Vagina (tissue), 2 donors: ENCODE data around the gene IMMP1L. TPM values are rescaled to one million over a fixed set of nuclear protein-coding genes. Genes with fewer than 3 reads are reported as not detected.

Experiments
- DNase-seq, 2 donors: peaks; one replicate each; pipeline ENCODE4 v3.0.0-alpha.2; 2017; ENCODE audit errors: extremely low spot score in 2 of 2
- H3K27ac ChIP-seq: fragments of 200-600 bp; sonication (generic); one replicate; pipeline ENCODE4 v1.5.1; 2019
- H3K27me3 ChIP-seq: fragments of 200-600 bp; sonication (generic); one replicate; pipeline ENCODE4 v1.5.1; 2019
- H3K36me3 ChIP-seq, 2 donors: fragments of 200-600 bp; sonication (generic); one replicate each; pipeline ENCODE4 v1.5.1; 2017 to 2019
- H3K4me1 ChIP-seq: fragments of 200-600 bp; sonication (generic); one replicate; pipeline ENCODE4 v1.5.1; 2019
- H3K4me3 ChIP-seq, 2 donors: fragments of 200-600 bp; sonication (generic); 1 replicate in 1 of 2; 2 replicates in 1 of 2; pipeline ENCODE4 v1.5.1; 2016 to 2019
- H3K9me3 ChIP-seq: fragments of 200-600 bp; sonication (generic); one replicate; pipeline ENCODE4 v1.5.1; 2019
- CTCF ChIP-seq, 3 experiments: fragments of 450-650 bp in 2 of 3; fragments of 200-600 bp in 1 of 3; sonication (generic) in 1 of 3; IDR thresholded peaks; one replicate each; pipeline ENCODE4 v1.5.1; 2017 to 2019; ENCODE audit warnings: antibody characterized with exemption in 3 of 3, mild to moderate bottlenecking in 2 of 3, moderate library complexity in 2 of 3
- POLR2A ChIP-seq, 2 donors: fragments of 450-650 bp; IDR thresholded peaks; one replicate each; pipeline ENCODE4 v1.6.1; 2017; ENCODE audit warnings: antibody characterized with exemption in 2 of 2, mild to moderate bottlenecking in 2 of 2, moderate library complexity in 2 of 2
- POLR2AphosphoS5 ChIP-seq, 2 donors: sonication (generic); formaldehyde crosslinking; IDR thresholded peaks; one replicate each; pipeline ENCODE4 v1.9.0; 2017; ENCODE audit warnings: antibody characterized with exemption in 2 of 2, mild to moderate bottlenecking in 2 of 2, low read depth in 1 of 2; ENCODE audit not compliant: insufficient read depth in 1 of 2
- intact Hi-C: fragments of 100-400 bp; cut with DNase I; formaldehyde crosslinking; loops from one replicate; pipeline ENCODE4 v1.15.1; 2023
- total RNA-seq: library from RNA; depleted of rRNA; stranded (reverse); fragments of >200 nt; gene quantifications from one replicate; pipeline ENCODE4 v1.2.3, GENCODE V29; 2016

The IMMP1L gene
- total RNA-seq, 1 donor from 2014 or later: 11.3 TPM

- Histone ChIP-seq H3K9me3 (no peaks in the 10 kb centered on the region), H3K36me3 (no peaks in the 10 kb centered on the region), H3K27me3 (no peaks in the 10 kb centered on the region), H3K27ac (no peak overlapping the region), H3K4me1 (no peaks in the 10 kb centered on the region), H3K4me3 (no peak overlapping the region)
- TF ChIP-seq CTCF (IDR thresholded peaks at IDR 0.05): no peak
- no peak for TF ChIP-seq POLR2A (IDR thresholded peaks at IDR 0.05)
- no peak for TF ChIP-seq POLR2AphosphoS5 (IDR thresholded peaks at IDR 0.05; ENCODE audit: insufficient read depth in 1 of 2, low read depth in 1 of 2)
- DNase-seq: no peak
- intact Hi-C loops: no loop called here
Measured at GRCh38 chr11:31477528-31478222, 31.7 kb downstream of the IMMP1L start.

- intact Hi-C loops: no loop called here
- TF ChIP-seq POLR2AphosphoS5 (IDR thresholded peaks at IDR 0.05; ENCODE audit: insufficient read depth in 1 of 2, low read depth in 1 of 2) (no peak), CTCF (IDR thresholded peaks at IDR 0.05) (no peak), POLR2A (IDR thresholded peaks at IDR 0.05) (no peak)
- no peak for DNase-seq
- Histone ChIP-seq H3K4me3 (no peak overlapping the region), H3K27ac (no peak overlapping the region), H3K36me3 (peaks cover 0 to under 1% of the 10 kb centered on the region in 2 donors), H3K9me3 (no peaks in the 10 kb centered on the region), H3K27me3 (no peaks in the 10 kb centered on the region), H3K4me1 (no peaks in the 10 kb centered on the region)
Measured at GRCh38 chr11:31474083-31474482, 35.3 kb downstream of the IMMP1L start.

GRCh38 chr11:31464436-31464835 lies 45.0 kb downstream of the IMMP1L start:
- H3K27me3 ChIP-seq: no peaks in the 10 kb centered on the region
- no peak overlapping the region for H3K4me3 ChIP-seq
- TF ChIP-seq POLR2AphosphoS5 (IDR thresholded peaks at IDR 0.05; ENCODE audit: insufficient read depth in 1 of 2, low read depth in 1 of 2): no peak
- no peak for TF ChIP-seq POLR2A (IDR thresholded peaks at IDR 0.05)
- TF ChIP-seq CTCF (IDR thresholded peaks at IDR 0.05): no peak
- no peak overlapping the region for H3K27ac ChIP-seq
- no peak for DNase-seq
- peaks cover 0 to 4% of the 10 kb centered on the region in 2 donors for H3K36me3 ChIP-seq
- no peaks in the 10 kb centered on the region for H3K4me1 ChIP-seq
- intact Hi-C loops: no loop called here
- peaks cover 9% of the 10 kb centered on the region for H3K9me3 ChIP-seq

- no peak overlapping the region for H3K27ac ChIP-seq
- intact Hi-C loops: no loop called here
- H3K4me3 ChIP-seq: no peak overlapping the region
- no peak for DNase-seq
- TF ChIP-seq POLR2AphosphoS5 (IDR thresholded peaks at IDR 0.05; ENCODE audit: insufficient read depth in 1 of 2, low read depth in 1 of 2) (no peak), POLR2A (IDR thresholded peaks at IDR 0.05) (no peak), CTCF (IDR thresholded peaks at IDR 0.05) (no peak)
- H3K9me3 ChIP-seq: no peaks in the 10 kb centered on the region
- H3K4me1 ChIP-seq: no peaks in the 10 kb centered on the region
- H3K36me3 ChIP-seq: no peaks in the 10 kb centered on the region
- no peaks in the 10 kb centered on the region for H3K27me3 ChIP-seq
Measured at GRCh38 chr11:31455177-31455576, 54.2 kb downstream of the IMMP1L start.

GRCh38 chr11:31450841-31451240 lies 58.6 kb downstream of the IMMP1L start:
- no peak overlapping the region for H3K4me3 ChIP-seq
- TF ChIP-seq POLR2A (IDR thresholded peaks at IDR 0.05) (no peak), CTCF (IDR thresholded peaks at IDR 0.05) (no peak), POLR2AphosphoS5 (IDR thresholded peaks at IDR 0.05; ENCODE audit: insufficient read depth in 1 of 2, low read depth in 1 of 2) (no peak)
- no peaks in the 10 kb centered on the region for H3K27me3 ChIP-seq
- H3K9me3 ChIP-seq: no peaks in the 10 kb centered on the region
- H3K36me3 ChIP-seq: peaks cover 0 to 4% of the 10 kb centered on the region in 2 donors
- intact Hi-C loops: no loop called here
- DNase-seq: no peak
- no peaks in the 10 kb centered on the region for H3K4me1 ChIP-seq
- no peak overlapping the region for H3K27ac ChIP-seq
